DOHH2 (cell line): Measurements from ENCODE around the gene MRGPRF.

Experiments
- H3F3A ChIP-seq: fragments of 200-600 bp; sonication (generic), shearing (Covaris generic); 2 replicates; pipeline ENCODE4 v1.6.0; 2016; ENCODE audit warnings: antibody characterized with exemption, mild to moderate bottlenecking; ENCODE audit not compliant: control insufficient read depth, insufficient read depth
- H3K27ac ChIP-seq: fragments of 200-600 bp; sonication (generic); 2 replicates; pipeline ENCODE4 v1.5.1; 2014; ENCODE audit warnings: low read depth, mild to moderate bottlenecking, low read length, moderate library complexity
- H3K27me3 ChIP-seq: fragments of 200-600 bp; sonication (generic); 2 replicates; pipeline ENCODE4 v1.6.1; 2014; ENCODE audit warnings: mild to moderate bottlenecking, low read length, mixed read lengths; ENCODE audit not compliant: control insufficient read depth
- H3K36me3 ChIP-seq: fragments of 200-600 bp; sonication (generic); 2 replicates; pipeline ENCODE4 v1.6.1; 2014; ENCODE audit warnings: mild to moderate bottlenecking, low read length, moderate library complexity, mixed read lengths; ENCODE audit not compliant: control insufficient read depth
- H3K4me1 ChIP-seq: fragments of 200-600 bp; sonication (generic); 2 replicates; pipeline ENCODE4 v1.6.1; 2014; ENCODE audit warnings: mild to moderate bottlenecking, low read length, mixed read lengths; ENCODE audit not compliant: control insufficient read depth
- H3K4me2 ChIP-seq: fragments of 200-600 bp; sonication (generic); 2 replicates; pipeline ENCODE4 v1.6.0; 2014; ENCODE audit warnings: mild to moderate bottlenecking, low read length, moderate library complexity
- H3K4me3 ChIP-seq: fragments of 200-600 bp; sonication (generic); 2 replicates; pipeline ENCODE4 v1.5.1; 2014; ENCODE audit warnings: mild to moderate bottlenecking, low read length, mixed read lengths
- H3K79me2 ChIP-seq: fragments of 200-600 bp; sonication (generic); 2 replicates; pipeline ENCODE4 v1.6.1; 2014; ENCODE audit warnings: mild to moderate bottlenecking, low read length, mixed read lengths; ENCODE audit not compliant: control insufficient read depth
- H3K9me2 ChIP-seq: fragments of 200-600 bp; sonication (generic); replicated peaks from 2 replicates; pipeline ENCODE4 v1.6.1; 2014; ENCODE audit warnings: mild to moderate bottlenecking, low read length, mixed read lengths; ENCODE audit not compliant: control insufficient read depth
- H3K9me3 ChIP-seq: fragments of 200-600 bp; sonication (generic); 2 replicates; pipeline ENCODE4 v1.6.1; 2014; ENCODE audit warnings: antibody characterized with exemption, low read length, mixed read lengths; ENCODE audit not compliant: control insufficient read depth, insufficient read depth
- H4K20me1 ChIP-seq: fragments of 200-600 bp; sonication (generic); 2 replicates; pipeline ENCODE4 v1.6.0; 2014; ENCODE audit warnings: low read depth, mild to moderate bottlenecking, antibody characterized with exemption, low read length, moderate library complexity; ENCODE audit not compliant: control insufficient read depth, insufficient read depth
- EZH2phosphoT487 ChIP-seq: fragments of 200-600 bp; sonication (generic); IDR thresholded peaks from 2 replicates; pipeline ENCODE4 v1.6.1; 2017; ENCODE audit warnings: borderline replicate concordance, mild to moderate bottlenecking, antibody characterized with exemption, low read length, moderate library complexity, mixed read lengths
- TF ChIP-seq, protein P1 (sequence below): fragments of 200-600 bp; sonication (generic); IDR thresholded peaks from one replicate; pipeline ENCODE4 v1.5.1; 2014; ENCODE audit warnings: antibody characterized with exemption, mild to moderate bottlenecking, low read depth, low read length; ENCODE audit not compliant: poor library complexity, severe bottlenecking

Gene MRGPRF

DNA sequence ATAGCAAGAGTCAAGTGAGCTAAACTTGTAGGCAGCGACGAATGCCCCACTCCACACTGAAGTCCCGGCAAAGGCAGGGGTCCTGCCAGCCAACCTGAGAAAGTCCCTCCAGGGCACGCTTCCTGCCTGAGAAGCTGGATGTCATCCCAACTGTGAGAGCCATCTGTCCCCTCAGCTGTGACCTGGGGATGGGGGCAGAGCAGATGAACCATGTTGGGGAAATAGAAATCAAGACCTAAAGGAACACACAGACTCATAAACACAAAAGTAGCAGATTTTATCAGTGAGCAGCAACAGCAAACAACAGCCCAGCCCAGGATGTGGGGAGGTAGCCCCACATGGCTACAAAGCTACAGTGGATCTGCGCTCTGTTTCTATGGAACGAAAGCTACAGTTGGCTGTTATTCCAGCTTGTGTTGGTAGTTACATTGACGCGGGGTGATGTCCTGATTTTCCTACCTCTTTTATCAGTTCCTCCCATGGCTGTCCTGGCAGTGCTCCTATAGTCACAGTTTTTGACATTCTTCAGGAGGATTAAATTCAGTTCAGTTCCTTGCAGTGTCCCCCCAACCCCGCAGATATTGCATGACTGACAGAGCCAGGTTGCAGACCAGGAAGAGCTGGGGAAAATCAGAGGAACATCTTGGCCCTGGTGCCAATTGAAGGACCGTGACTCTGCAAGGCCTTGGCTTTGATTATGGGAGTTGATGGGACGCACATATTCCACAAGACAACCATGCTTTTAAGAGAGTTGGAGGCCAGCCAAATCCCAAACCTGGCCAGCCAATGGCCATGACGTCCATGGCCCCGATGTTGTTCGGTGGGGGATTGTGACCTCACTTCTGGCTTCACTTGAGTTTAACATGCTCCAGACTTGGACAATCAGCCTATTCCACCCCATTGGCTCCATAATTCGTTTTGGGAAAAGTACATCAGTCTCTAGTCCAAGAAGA, 46.9 kb downstream of the MRGPRF start:
- H3K9me2 ChIP-seq: no peaks in the 10 kb centered on the region
- H3K27ac ChIP-seq: no peak overlapping the region
- H3K4me1 ChIP-seq: no peaks in the 10 kb centered on the region
- no peaks in the 10 kb centered on the region for H4K20me1 ChIP-seq
- H3K4me2 ChIP-seq: no peak overlapping the region
- H3K27me3 ChIP-seq: 0 out of 2 replicates have a peak, but pooled peaks cover 2% of the 10 kb centered on the region
- no peak overlapping the region for H3K4me3 ChIP-seq
- H3F3A ChIP-seq: no peaks in the 10 kb centered on the region
- peaks cover 3% of the 10 kb centered on the region; the same call in 1 of the 2 replicates for H3K9me3 ChIP-seq
- TF ChIP-seq, protein P1, sequence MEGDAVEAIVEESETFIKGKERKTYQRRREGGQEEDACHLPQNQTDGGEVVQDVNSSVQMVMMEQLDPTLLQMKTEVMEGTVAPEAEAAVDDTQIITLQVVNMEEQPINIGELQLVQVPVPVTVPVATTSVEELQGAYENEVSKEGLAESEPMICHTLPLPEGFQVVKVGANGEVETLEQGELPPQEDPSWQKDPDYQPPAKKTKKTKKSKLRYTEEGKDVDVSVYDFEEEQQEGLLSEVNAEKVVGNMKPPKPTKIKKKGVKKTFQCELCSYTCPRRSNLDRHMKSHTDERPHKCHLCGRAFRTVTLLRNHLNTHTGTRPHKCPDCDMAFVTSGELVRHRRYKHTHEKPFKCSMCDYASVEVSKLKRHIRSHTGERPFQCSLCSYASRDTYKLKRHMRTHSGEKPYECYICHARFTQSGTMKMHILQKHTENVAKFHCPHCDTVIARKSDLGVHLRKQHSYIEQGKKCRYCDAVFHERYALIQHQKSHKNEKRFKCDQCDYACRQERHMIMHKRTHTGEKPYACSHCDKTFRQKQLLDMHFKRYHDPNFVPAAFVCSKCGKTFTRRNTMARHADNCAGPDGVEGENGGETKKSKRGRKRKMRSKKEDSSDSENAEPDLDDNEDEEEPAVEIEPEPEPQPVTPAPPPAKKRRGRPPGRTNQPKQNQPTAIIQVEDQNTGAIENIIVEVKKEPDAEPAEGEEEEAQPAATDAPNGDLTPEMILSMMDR: no peak
- H3K36me3 ChIP-seq: no peaks in the 10 kb centered on the region
- no peaks in the 10 kb centered on the region for H3K79me2 ChIP-seq

DNA sequence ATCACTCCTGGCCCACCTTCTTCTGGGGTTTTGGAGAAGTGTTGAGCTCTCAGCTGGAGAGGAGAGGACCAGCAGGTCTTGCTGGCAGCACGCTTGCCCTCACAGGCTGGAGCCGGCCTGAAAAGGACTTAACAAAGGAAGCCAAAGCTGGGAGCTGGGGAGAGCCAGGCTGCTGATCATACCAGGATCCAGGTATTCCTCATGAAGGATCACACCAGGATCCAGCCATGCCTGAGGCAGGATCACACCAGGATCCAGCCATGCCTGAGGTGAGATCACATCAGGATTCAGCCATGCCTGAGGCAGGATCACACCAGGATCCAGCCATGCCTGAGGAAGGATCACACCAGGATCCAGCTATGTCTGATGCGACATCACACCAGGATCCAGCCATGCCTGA, 49.3 kb downstream of the MRGPRF start:
- H3K27ac ChIP-seq: no peak overlapping the region
- H3F3A ChIP-seq: no peaks in the 10 kb centered on the region
- H3K4me2 ChIP-seq: no peak overlapping the region
- H4K20me1 ChIP-seq: no peaks in the 10 kb centered on the region
- H3K9me2 ChIP-seq: no peaks in the 10 kb centered on the region
- no peak overlapping the region for H3K4me3 ChIP-seq
- TF ChIP-seq, protein P1: no peak
- no peak for TF ChIP-seq EZH2phosphoT487
- H3K4me1 ChIP-seq: no peaks in the 10 kb centered on the region
- H3K79me2 ChIP-seq: no peaks in the 10 kb centered on the region
- H3K9me3 ChIP-seq: peaks cover 3% of the 10 kb centered on the region; the same call in 1 of the 2 replicates
- H3K27me3 ChIP-seq: 0 out of 2 replicates have a peak, but pooled peaks cover 2% of the 10 kb centered on the region
- no peaks in the 10 kb centered on the region for H3K36me3 ChIP-seq

- Histone ChIP-seq H3K27ac (no peak overlapping the region), H3K36me3 (no peaks in the 10 kb centered on the region), H3K79me2 (no peaks in the 10 kb centered on the region), H3F3A (no peaks in the 10 kb centered on the region), H3K4me1 (no peaks in the 10 kb centered on the region), H3K27me3 (0 out of 2 replicates have a peak, but pooled peaks cover 2% of the 10 kb centered on the region), H3K4me3 (no peak overlapping the region), H3K4me2 (no peak overlapping the region), H4K20me1 (no peaks in the 10 kb centered on the region), H3K9me3 (peaks cover 3% of the 10 kb centered on the region; the same call in 1 of the 2 replicates), H3K9me2 (no peaks in the 10 kb centered on the region)
- TF ChIP-seq EZH2phosphoT487: no peak
- TF ChIP-seq, protein P1: no peak
Measured at GRCh38 chr11:68962527-68963250, 50.4 kb downstream of the MRGPRF start.
